Hepatocyte (in vitro differentiated cells): ENCODE measurements around the gene ZNF775.

Experiments
- CTCF ChIP-seq: fragments of 200-600 bp; sonication (generic); IDR thresholded peaks from 2 replicates; pipeline ENCODE4 v1.5.1; 2016; ENCODE audit warnings: antibody characterized with exemption, mild to moderate bottlenecking; ENCODE audit not compliant: poor library complexity
- EZH2phosphoT487 ChIP-seq: fragments of 200-600 bp; sonication (generic); IDR thresholded peaks from one replicate; pipeline ENCODE4 v1.6.1; 2018; ENCODE audit warnings: antibody characterized with exemption, mild to moderate bottlenecking, low read depth, moderate library complexity; ENCODE audit not compliant: unreplicated experiment, severe bottlenecking

DNA sequence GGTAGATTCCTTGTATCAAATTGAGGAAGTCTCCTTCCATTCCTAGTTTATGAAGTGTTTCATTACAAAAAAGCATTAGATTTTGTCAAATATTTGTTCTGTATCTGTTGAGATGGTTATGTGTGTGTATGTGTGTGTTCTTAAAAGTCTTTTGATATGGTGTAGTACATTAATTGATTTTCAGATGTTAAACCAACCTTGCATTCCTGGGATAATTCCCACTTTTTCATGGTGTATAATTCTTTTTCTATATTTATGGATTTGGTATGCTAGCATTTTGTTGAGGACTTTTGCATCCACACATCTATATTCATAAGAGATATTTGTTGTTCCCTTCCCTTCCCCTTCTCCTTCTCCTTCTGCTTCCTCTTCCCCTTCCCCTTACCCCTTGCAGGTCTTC is 62.4 kb downstream of the ZNF775 start:
- no peak for TF ChIP-seq CTCF
- no peak for TF ChIP-seq EZH2phosphoT487
